Calu3 (cell line): ENCODE results near the gene CACNB4. TPM values are rescaled to one million over a fixed set of nuclear protein-coding genes. Genes with fewer than 3 reads are reported as not detected.

Experiments used
- BruUV-seq: library from RNA; stranded (reverse); fragments of 400-500 nt; replicated peaks from 2 replicates; lab custom pipeline; 2021; lab: Mats Ljungman, UMichigan
- CTCF ChIA-PET: fragments of 300-600 bp; sonication (Branson Sonifier 250); formaldehyde crosslinking; loops from one replicate; lab custom pipeline; 2022; ENCODE audit warnings: antibody characterized with exemption; lab: Charles Lee
- DNase-seq: peaks from one replicate; pipeline ENCODE4 v3.0.0; 2022
- H3K27ac Mint-ChIP-seq: one replicate; pipeline ENCODE4 v1.8.0; 2022; ENCODE audit warnings: mixed read lengths; ENCODE audit not compliant: unreplicated experiment
- H3K27me3 Mint-ChIP-seq: one replicate; pipeline ENCODE4 v1.8.0; 2022; ENCODE audit warnings: mixed read lengths; ENCODE audit not compliant: unreplicated experiment
- H3K36me3 Mint-ChIP-seq: one replicate; pipeline ENCODE4 v1.8.0; 2022; ENCODE audit warnings: mild to moderate bottlenecking, moderate library complexity, mixed read lengths; ENCODE audit not compliant: insufficient read depth, unreplicated experiment
- H3K4me1 Mint-ChIP-seq: one replicate; pipeline ENCODE4 v1.8.0; 2022; ENCODE audit warnings: mild to moderate bottlenecking, low read depth, mixed read lengths; ENCODE audit not compliant: unreplicated experiment
- H3K4me3 Mint-ChIP-seq: one replicate; pipeline ENCODE4 v1.8.0; 2022; ENCODE audit warnings: mild to moderate bottlenecking, low read depth, moderate library complexity, mixed read lengths; ENCODE audit not compliant: unreplicated experiment
- H3K9me3 Mint-ChIP-seq: one replicate; pipeline ENCODE4 v1.8.0; 2022; ENCODE audit warnings: low read depth, mixed read lengths; ENCODE audit not compliant: unreplicated experiment
- intact Hi-C: fragments of 100-400 bp; cut with micrococcal nuclease; formaldehyde crosslinking; loops from one replicate; pipeline ENCODE4 v1.10.0; 2022; ENCODE audit not compliant: unreplicated experiment
- total RNA-seq: library from RNA; stranded (reverse); gene quantifications from 2 replicates; pipeline ENCODE4 v1.2.3, GENCODE V29; 2022
- TF ChIP-seq, protein P1 (sequence below): fragments of 200-600 bp; IDR thresholded peaks from one replicate; pipeline ENCODE4 v1.8.0; 2022; ENCODE audit warnings: antibody characterized with exemption; ENCODE audit not compliant: unreplicated experiment

CACNB4 gene
- total RNA-seq, 1 experiment from 2014 or later: 0.33 TPM

DNA sequence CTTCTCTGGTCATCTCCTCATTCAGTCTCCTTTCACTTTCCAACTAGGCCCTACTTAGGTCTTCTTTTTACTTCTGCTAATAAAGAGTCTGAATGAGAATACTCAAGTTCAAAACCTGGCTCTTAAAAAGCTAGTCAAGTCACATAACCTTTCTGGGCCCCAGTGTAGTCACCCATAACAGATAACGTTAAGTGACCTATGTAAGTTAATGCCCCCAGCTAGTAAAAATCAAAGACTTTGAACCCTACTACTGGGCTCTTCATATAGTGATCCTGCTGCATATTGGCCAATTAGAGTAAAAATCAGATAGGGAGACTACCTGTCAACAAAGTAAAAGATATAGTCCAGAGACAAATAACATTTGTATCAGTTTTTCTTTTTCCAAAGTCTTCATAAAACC lies 288.4 kb downstream of the CACNB4 start:
- Mint-ChIP-seq H3K36me3 (peaks cover 5% of the 10 kb centered on the region), H3K27me3 (no peaks in the 10 kb centered on the region), H3K4me1 (no peaks in the 10 kb centered on the region), H3K27ac (no peak overlapping the region), H3K4me3 (no peak overlapping the region), H3K9me3 (no peaks in the 10 kb centered on the region)
- CTCF ChIA-PET: no interaction called here
- intact Hi-C loops: no loop called here
- DNase-seq: no peak
- BruUV-seq: no TSS peak
- TF ChIP-seq, protein P1, sequence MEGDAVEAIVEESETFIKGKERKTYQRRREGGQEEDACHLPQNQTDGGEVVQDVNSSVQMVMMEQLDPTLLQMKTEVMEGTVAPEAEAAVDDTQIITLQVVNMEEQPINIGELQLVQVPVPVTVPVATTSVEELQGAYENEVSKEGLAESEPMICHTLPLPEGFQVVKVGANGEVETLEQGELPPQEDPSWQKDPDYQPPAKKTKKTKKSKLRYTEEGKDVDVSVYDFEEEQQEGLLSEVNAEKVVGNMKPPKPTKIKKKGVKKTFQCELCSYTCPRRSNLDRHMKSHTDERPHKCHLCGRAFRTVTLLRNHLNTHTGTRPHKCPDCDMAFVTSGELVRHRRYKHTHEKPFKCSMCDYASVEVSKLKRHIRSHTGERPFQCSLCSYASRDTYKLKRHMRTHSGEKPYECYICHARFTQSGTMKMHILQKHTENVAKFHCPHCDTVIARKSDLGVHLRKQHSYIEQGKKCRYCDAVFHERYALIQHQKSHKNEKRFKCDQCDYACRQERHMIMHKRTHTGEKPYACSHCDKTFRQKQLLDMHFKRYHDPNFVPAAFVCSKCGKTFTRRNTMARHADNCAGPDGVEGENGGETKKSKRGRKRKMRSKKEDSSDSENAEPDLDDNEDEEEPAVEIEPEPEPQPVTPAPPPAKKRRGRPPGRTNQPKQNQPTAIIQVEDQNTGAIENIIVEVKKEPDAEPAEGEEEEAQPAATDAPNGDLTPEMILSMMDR: no peak

DNA sequence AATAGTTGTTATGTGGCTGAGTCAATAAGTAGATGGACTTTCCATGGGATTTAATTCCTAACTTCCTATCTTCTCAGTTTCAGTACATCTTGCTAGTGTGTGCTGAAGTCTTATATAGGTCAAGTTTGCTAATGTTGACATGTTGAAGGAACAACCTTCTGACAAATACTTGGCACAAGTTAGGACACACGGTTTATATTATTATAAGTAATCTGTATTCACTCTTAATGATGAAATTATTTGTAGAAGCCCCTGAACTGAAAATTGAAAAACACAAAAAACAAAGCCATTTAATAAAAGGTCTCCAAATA lies 289.8 kb downstream of the CACNB4 start:
- H3K4me1 Mint-ChIP-seq: no peaks in the 10 kb centered on the region
- H3K36me3 Mint-ChIP-seq: no peaks in the 10 kb centered on the region
- BruUV-seq: no TSS peak
- H3K27me3 Mint-ChIP-seq: no peaks in the 10 kb centered on the region
- no peaks in the 10 kb centered on the region for H3K9me3 Mint-ChIP-seq
- no peak for DNase-seq
- CTCF ChIA-PET: no interaction called here
- no peak overlapping the region for H3K4me3 Mint-ChIP-seq
- no peak overlapping the region for H3K27ac Mint-ChIP-seq
- TF ChIP-seq, protein P1: no peak
- intact Hi-C loops: no loop called here

DNA sequence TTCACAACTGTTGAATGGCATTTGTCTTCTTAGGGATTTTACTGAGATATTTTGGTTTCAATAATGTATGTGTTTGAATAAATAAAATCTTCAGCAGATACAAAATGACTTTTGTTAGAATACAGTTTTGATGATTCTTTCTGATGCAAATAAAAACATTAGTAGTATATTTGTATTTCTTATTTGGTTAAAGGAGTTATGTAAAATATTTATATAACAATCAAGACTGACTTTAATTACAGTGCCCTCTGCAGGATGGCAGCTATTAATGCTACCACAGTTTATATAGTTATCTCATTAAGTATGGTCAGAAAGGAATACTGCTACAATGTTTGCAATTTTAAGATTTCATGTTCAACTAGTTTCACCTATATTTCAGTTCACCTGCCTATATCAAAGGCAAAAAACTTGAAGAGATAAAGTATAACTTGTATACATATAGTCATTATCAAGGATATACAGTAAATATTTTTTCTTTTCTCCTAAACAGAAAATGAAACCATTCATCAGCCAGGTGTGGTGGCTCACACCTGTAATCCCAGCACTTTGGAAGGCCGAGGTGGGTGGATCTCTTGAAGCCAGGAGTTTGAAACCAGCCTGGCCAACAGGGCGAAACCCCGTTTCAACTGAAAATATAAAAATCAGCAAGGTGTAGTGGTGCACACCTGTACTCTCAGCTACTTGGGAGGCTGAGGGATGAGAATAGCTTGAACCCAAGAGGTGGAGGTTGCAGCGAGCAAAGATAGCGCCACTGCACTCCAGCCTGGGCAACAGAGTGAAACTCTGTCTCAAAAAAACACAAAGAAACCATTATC lies 290.4 kb downstream of the CACNB4 start:
- no peak for DNase-seq
- TF ChIP-seq, protein P1: no peak
- H3K36me3 Mint-ChIP-seq: no peaks in the 10 kb centered on the region
- no peaks in the 10 kb centered on the region for H3K9me3 Mint-ChIP-seq
- H3K4me3 Mint-ChIP-seq: no peak overlapping the region
- BruUV-seq: no TSS peak
- intact Hi-C loops: no loop called here
- no peaks in the 10 kb centered on the region for H3K4me1 Mint-ChIP-seq
- CTCF ChIA-PET: no interaction called here
- H3K27me3 Mint-ChIP-seq: no peaks in the 10 kb centered on the region
- H3K27ac Mint-ChIP-seq: no peak overlapping the region

DNA sequence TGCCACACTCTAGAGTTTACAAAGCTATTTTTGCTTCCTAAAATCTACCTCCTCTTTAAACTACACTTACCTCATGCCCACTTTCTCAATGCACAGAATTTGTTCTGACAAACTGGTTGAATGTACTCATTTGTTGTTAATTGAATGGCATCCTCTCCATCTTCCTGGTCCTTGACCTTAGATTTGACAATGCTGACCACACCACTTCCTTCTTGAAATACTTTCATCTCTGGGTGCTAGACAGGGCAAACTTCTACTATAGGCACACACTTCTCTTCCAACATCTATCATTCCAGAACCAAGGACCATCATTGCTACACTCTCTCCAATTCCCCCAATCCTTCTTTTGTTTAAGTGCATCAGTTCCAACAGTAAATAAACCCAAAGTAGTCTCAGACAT lies 292.9 kb downstream of the CACNB4 start:
- Mint-ChIP-seq H3K27me3 (no peaks in the 10 kb centered on the region), H3K9me3 (no peaks in the 10 kb centered on the region), H3K27ac (no peak overlapping the region), H3K4me1 (no peaks in the 10 kb centered on the region), H3K36me3 (peaks cover 5% of the 10 kb centered on the region), H3K4me3 (no peak overlapping the region)
- no peak for DNase-seq
- intact Hi-C loops: no loop called here
- BruUV-seq: no TSS peak
- TF ChIP-seq, protein P1: no peak
- CTCF ChIA-PET: interaction anchor here (0.6 kb wide), 1 partner anchor 127 kb away, joined by 5 read pairs; no protein-coding TSS in a partner anchor
